Ishikawa (cell line): Measurements from ENCODE around the gene ARHGEF6.

Experiments used
- CEBPB ChIP-seq: IDR thresholded peaks from 2 replicates; pipeline ENCODE4 v1.6.1; 2012
- CREB1 ChIP-seq: IDR thresholded peaks from 2 replicates; pipeline ENCODE4 v1.6.1; 2012; ENCODE audit warnings: low read depth
- EGR1 ChIP-seq: IDR thresholded peaks from 2 replicates; pipeline ENCODE4 v1.6.1; 2012
- EP300 ChIP-seq: IDR thresholded peaks from 2 replicates; pipeline ENCODE4 v1.6.1; 2012; ENCODE audit warnings: borderline replicate concordance
- FOXM1 ChIP-seq: IDR thresholded peaks from 2 replicates; pipeline ENCODE4 v1.6.1; 2012; ENCODE audit warnings: low read depth, borderline replicate concordance
- MAX ChIP-seq: IDR thresholded peaks from 2 replicates; pipeline ENCODE4 v1.6.1; 2012
- NFIC ChIP-seq: IDR thresholded peaks from 2 replicates; pipeline ENCODE4 v1.6.1; 2012
- RAD21 ChIP-seq: IDR thresholded peaks from 2 replicates; pipeline ENCODE4 v1.6.1; 2012; ENCODE audit warnings: low read depth

- TF ChIP-seq EP300, result no peak
- TF ChIP-seq NFIC, result no peak
- TF ChIP-seq FOXM1, result no peak
- no peak for TF ChIP-seq MAX
- TF ChIP-seq RAD21, result no peak
- TF ChIP-seq CEBPB, result no peak
- TF ChIP-seq CREB1, result no peak
- TF ChIP-seq EGR1, result no peak
Observed at GRCh38 chrX:136806891-136807410, 26.2 kb upstream of the ARHGEF6 start.
